MCF 10A (cell line): ENCODE results near the gene TULP4. TPM values are rescaled to one million over a fixed set of nuclear protein-coding genes. Genes with fewer than 3 reads are reported as not detected.

Source experiments
- BruUV-seq: library from RNA; stranded (reverse); fragments of 400-500 nt; replicated peaks from 2 replicates; lab custom pipeline; 2021; lab: Mats Ljungman, UMichigan
- CTCF ChIA-PET: fragments of 300-600 bp; sonication (Branson Sonifier 250); formaldehyde crosslinking; extraction: SDS; loops from one replicate; lab custom pipeline; 2021; ENCODE audit warnings: antibody characterized with exemption, inconsistent platforms; lab: Yijun Ruan, JAX
- POLR2A ChIA-PET: fragments of 300-600, 350-650 bp; sonication (Branson Sonifier 250); formaldehyde crosslinking; extraction: SDS; loops from one replicate; lab custom pipeline; 2020; ENCODE audit warnings: antibody characterized with exemption, inconsistent platforms; lab: Yijun Ruan, JAX
- DNase-seq: peaks from one replicate; pipeline ENCODE4 v3.0.0-alpha.2; 2018; ENCODE audit not compliant: unreplicated experiment
- H3K27ac Mint-ChIP-seq: one replicate; pipeline ENCODE4 v1.8.0; 2022; ENCODE audit warnings: mild to moderate bottlenecking, low read depth, mixed read lengths; ENCODE audit not compliant: unreplicated experiment
- H3K27me3 Mint-ChIP-seq: one replicate; pipeline ENCODE4 v1.8.0; 2022; ENCODE audit warnings: mixed read lengths; ENCODE audit not compliant: insufficient read depth, unreplicated experiment
- H3K36me3 Mint-ChIP-seq: one replicate; pipeline ENCODE4 v1.8.0; 2022; ENCODE audit warnings: mild to moderate bottlenecking, moderate library complexity, mixed read lengths; ENCODE audit not compliant: insufficient read depth, unreplicated experiment
- H3K4me1 Mint-ChIP-seq: one replicate; pipeline ENCODE4 v1.8.0; 2022; ENCODE audit warnings: mixed read lengths; ENCODE audit not compliant: insufficient read depth, unreplicated experiment
- H3K4me3 Mint-ChIP-seq: one replicate; pipeline ENCODE4 v1.8.0; 2022; ENCODE audit warnings: mild to moderate bottlenecking, moderate library complexity, mixed read lengths; ENCODE audit not compliant: unreplicated experiment
- H3K9me3 Mint-ChIP-seq: one replicate; pipeline ENCODE4 v1.8.0; 2022; ENCODE audit warnings: mixed read lengths; ENCODE audit not compliant: unreplicated experiment
- intact Hi-C: fragments of 100-400 bp; cut with micrococcal nuclease; formaldehyde crosslinking; loops from 2 replicates; pipeline ENCODE4 v1.14.1; 2022
- total RNA-seq: library from RNA; stranded (reverse); gene quantifications from 2 replicates; pipeline ENCODE4 v1.2.3, GENCODE V29; 2022
- TF ChIP-seq, protein P1 (sequence below): fragments of 200-600 bp; IDR thresholded peaks from one replicate; pipeline ENCODE4 v1.8.0; 2022; ENCODE audit warnings: antibody characterized with exemption, mild to moderate bottlenecking; ENCODE audit not compliant: unreplicated experiment

The TULP4 gene
- total RNA-seq, 1 experiment from 2014 or later: 64.2 TPM

DNA sequence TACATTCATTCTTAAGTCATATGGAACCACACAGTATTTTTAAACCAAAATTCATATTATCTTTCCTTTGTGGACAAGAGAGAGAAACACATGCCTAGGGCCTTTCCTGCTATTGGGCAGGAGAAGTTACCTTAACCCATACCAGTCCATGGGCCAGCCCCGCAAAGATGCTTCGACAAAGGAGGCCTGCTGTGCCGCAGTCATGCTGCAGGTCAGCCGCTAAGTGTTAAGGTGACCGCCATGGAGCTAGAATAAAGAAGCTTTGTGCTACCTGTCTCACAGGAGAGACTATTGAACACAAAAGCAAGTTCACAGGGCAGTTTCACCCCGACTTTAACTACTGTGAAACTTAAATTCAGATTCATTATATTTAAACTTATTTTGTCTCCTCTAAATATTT lies 185.4 kb downstream of the TULP4 start:
- peaks cover 12% of the 10 kb centered on the region for H3K4me1 Mint-ChIP-seq
- no peak overlapping the region for H3K27ac Mint-ChIP-seq
- TF ChIP-seq, protein P1, sequence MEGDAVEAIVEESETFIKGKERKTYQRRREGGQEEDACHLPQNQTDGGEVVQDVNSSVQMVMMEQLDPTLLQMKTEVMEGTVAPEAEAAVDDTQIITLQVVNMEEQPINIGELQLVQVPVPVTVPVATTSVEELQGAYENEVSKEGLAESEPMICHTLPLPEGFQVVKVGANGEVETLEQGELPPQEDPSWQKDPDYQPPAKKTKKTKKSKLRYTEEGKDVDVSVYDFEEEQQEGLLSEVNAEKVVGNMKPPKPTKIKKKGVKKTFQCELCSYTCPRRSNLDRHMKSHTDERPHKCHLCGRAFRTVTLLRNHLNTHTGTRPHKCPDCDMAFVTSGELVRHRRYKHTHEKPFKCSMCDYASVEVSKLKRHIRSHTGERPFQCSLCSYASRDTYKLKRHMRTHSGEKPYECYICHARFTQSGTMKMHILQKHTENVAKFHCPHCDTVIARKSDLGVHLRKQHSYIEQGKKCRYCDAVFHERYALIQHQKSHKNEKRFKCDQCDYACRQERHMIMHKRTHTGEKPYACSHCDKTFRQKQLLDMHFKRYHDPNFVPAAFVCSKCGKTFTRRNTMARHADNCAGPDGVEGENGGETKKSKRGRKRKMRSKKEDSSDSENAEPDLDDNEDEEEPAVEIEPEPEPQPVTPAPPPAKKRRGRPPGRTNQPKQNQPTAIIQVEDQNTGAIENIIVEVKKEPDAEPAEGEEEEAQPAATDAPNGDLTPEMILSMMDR: no peak
- ChIA-PET CTCF (interaction anchor here (1.7 to 2.3 kb wide), 2 partner anchors 21 to 23 kb away, joined by 4 to 8 read pairs; no protein-coding TSS in a partner anchor), POLR2A (interaction anchor here (1.1 kb wide), 1 partner anchor 11 kb away, joined by 3 read pairs; no protein-coding TSS in a partner anchor)
- no peak overlapping the region for H3K4me3 Mint-ChIP-seq
- no peak for DNase-seq
- no peaks in the 10 kb centered on the region for H3K9me3 Mint-ChIP-seq
- intact Hi-C loops: no loop called here
- H3K36me3 Mint-ChIP-seq: peaks cover 36% of the 10 kb centered on the region
- H3K27me3 Mint-ChIP-seq: no peaks in the 10 kb centered on the region
- no TSS peak for BruUV-seq

DNA sequence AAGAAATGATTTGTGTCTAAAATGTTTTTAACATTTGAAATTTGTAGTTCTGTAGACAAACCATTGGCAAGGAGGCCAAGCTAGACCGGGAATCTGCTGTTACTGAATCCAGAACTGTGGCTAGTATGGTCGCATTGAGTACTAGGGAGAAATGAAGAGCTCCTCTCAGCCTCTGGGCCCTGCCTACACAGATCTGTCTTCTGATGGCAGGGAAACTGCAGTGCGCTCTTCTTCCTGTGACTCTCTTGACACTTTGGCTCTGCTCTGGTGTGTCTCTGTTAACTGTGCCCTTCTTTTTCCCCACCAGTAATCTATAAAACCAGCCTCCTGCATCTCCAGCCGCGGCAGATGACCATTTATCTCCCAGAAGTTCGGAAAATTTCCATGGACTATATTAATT lies 186.1 kb downstream of the TULP4 start:
- Mint-ChIP-seq H3K4me1 (peaks cover 12% of the 10 kb centered on the region), H3K36me3 (peaks cover 43% of the 10 kb centered on the region), H3K9me3 (no peaks in the 10 kb centered on the region), H3K27me3 (no peaks in the 10 kb centered on the region), H3K4me3 (no peak overlapping the region), H3K27ac (no peak overlapping the region)
- ChIA-PET CTCF (interaction anchor here (0.6 to 1.7 kb wide), 5 partner anchors 11 to 515 kb away, joined by 3 to 4 read pairs (median 3); no protein-coding TSS in a partner anchor), POLR2A (interaction anchor here (1.1 kb wide), 1 partner anchor 12 kb away, joined by 3 read pairs; no protein-coding TSS in a partner anchor)
- no peak for DNase-seq
- TF ChIP-seq, protein P1: no peak
- intact Hi-C loops: no loop called here
- no TSS peak for BruUV-seq

DNA sequence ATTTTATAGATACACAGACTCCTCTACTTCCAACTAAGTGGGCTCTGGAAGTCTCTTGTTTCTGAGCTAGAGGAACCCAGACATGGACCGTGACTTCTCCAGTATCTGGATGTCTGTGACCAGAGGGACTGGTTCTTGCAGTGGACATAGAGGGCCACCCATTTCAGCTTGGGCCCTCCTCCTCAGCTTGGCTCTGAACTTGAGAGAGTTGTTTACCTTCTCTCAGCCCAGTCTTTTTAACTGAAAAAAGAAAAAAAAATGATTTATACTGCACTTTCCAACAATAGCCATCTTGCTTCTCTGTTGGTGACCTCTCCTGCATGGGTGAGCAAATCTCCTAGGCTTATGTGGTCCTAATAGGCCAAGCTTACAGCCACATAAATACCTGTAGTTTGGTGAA lies 187.3 kb downstream of the TULP4 start:
- no peak for DNase-seq
- Mint-ChIP-seq H3K27ac (peak overlapping the region; percentile 56), H3K4me3 (peak overlapping the region; percentile 2), H3K36me3 (peaks cover 47% of the 10 kb centered on the region), H3K4me1 (peaks cover 12% of the 10 kb centered on the region), H3K9me3 (no peaks in the 10 kb centered on the region), H3K27me3 (no peaks in the 10 kb centered on the region)
- intact Hi-C loops: no loop called here
- POLR2A ChIA-PET: no interaction called here
- no TSS peak for BruUV-seq
- TF ChIP-seq, protein P1: no peak
- CTCF ChIA-PET: interaction anchor here (0.6 to 1.7 kb wide), 5 partner anchors 13 to 550 kb away, joined by 3 to 4 read pairs (median 3); no protein-coding TSS in a partner anchor

DNA sequence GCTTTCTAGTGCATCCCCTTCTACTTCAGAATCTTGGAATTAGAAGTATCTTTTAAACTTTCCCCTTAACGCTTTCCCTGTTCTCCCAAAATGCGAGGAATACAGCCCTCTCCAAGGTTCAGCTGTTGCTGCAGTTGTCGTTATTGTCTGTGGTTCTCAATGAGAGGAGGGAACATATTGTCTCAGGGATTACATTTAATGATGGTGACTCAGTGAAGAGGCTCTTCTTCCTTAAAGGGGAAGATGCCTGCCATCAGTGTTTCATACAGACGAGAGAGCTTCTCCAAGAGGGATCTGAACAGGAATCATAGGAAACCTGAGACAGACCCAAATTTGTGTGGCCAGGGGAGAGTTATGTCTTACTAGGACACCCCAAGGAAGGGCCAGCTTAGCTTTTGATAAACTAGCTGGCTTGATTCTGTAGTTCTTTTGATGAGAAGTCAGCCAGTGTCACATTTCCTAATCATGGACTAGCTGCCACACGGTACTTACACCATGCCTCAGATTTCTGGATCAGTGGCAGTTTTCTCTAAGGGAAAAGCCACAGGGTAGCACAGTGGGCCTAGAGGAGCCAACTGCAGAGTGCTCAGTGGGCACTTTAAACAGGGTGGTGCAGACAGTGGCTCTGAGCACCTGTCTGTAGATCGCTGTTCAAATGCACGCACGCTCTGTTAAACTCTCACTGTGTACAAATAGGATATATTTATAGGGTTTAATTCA lies 187.9 kb downstream of the TULP4 start:
- TF ChIP-seq, protein P1: no peak
- Mint-ChIP-seq H3K27ac (peak overlapping the region; percentile 56), H3K4me1 (peaks cover 12% of the 10 kb centered on the region), H3K27me3 (no peaks in the 10 kb centered on the region), H3K4me3 (peak overlapping the region; percentile 2), H3K9me3 (no peaks in the 10 kb centered on the region), H3K36me3 (peaks cover 46% of the 10 kb centered on the region)
- POLR2A ChIA-PET: no interaction called here
- no TSS peak for BruUV-seq
- intact Hi-C loops: no loop called here
- CTCF ChIA-PET: interaction anchor here (0.7 to 1.3 kb wide), 4 partner anchors 13 to 280 kb away, joined by 3 to 4 read pairs (median 4); no protein-coding TSS in a partner anchor
- DNase-seq: peak; percentile 49
